Panc1 (cell line): Measurements from ENCODE around the gene KRTAP10-4.

Experiments used
- TF ChIP-seq, protein P1 (sequence below): fragments of 450-650 bp; IDR thresholded peaks from 2 replicates; pipeline ENCODE4 v1.5.1; 2017; ENCODE audit warnings: mild to moderate bottlenecking
- TF ChIP-seq, protein P2 (sequence below), 2 experiments: IDR thresholded peaks; 2 replicates each; pipeline ENCODE4 v1.6.1; 2011 to 2012; ENCODE audit warnings: low read depth in 2 of 2, control low read depth in 1 of 2, low read length in 1 of 2, mild to moderate bottlenecking in 1 of 2, moderate library complexity in 1 of 2; ENCODE audit not compliant: insufficient read depth in 1 of 2

DNA sequence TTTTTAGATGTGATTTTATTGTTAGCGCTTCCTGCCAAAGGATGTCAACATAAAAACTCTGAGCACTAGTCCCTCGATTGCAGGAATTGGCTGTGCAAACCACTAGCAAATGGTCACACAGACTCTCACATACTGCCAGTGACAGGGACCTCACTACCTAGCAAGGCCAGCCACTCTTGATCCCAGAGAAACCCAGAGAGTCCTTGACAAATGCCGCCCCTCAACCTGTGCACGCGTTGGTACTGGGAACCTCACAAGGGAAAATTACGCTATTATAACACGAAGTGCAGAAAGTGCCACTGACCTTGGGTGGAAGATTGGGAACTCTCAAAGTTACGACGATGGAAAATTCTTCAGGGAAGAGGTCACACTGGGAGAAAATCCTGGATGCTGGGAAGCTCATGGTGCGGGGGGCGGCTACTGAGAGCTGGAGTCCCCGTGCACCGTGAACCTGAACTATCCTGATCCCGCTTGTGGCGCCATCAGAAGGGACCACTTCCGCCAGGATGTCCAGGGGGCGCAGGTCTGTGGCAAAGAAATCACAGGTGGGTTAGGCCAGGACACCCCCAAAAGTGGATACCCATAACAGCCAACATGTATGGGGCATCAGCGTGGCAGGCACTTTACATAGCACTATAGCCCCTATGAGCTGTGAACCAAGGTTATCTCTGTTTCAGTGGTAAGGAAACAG lies 5.9 kb upstream of the KRTAP10-4 start:
- TF ChIP-seq, protein P1, sequence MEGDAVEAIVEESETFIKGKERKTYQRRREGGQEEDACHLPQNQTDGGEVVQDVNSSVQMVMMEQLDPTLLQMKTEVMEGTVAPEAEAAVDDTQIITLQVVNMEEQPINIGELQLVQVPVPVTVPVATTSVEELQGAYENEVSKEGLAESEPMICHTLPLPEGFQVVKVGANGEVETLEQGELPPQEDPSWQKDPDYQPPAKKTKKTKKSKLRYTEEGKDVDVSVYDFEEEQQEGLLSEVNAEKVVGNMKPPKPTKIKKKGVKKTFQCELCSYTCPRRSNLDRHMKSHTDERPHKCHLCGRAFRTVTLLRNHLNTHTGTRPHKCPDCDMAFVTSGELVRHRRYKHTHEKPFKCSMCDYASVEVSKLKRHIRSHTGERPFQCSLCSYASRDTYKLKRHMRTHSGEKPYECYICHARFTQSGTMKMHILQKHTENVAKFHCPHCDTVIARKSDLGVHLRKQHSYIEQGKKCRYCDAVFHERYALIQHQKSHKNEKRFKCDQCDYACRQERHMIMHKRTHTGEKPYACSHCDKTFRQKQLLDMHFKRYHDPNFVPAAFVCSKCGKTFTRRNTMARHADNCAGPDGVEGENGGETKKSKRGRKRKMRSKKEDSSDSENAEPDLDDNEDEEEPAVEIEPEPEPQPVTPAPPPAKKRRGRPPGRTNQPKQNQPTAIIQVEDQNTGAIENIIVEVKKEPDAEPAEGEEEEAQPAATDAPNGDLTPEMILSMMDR: no peak
- TF ChIP-seq, protein P2, sequence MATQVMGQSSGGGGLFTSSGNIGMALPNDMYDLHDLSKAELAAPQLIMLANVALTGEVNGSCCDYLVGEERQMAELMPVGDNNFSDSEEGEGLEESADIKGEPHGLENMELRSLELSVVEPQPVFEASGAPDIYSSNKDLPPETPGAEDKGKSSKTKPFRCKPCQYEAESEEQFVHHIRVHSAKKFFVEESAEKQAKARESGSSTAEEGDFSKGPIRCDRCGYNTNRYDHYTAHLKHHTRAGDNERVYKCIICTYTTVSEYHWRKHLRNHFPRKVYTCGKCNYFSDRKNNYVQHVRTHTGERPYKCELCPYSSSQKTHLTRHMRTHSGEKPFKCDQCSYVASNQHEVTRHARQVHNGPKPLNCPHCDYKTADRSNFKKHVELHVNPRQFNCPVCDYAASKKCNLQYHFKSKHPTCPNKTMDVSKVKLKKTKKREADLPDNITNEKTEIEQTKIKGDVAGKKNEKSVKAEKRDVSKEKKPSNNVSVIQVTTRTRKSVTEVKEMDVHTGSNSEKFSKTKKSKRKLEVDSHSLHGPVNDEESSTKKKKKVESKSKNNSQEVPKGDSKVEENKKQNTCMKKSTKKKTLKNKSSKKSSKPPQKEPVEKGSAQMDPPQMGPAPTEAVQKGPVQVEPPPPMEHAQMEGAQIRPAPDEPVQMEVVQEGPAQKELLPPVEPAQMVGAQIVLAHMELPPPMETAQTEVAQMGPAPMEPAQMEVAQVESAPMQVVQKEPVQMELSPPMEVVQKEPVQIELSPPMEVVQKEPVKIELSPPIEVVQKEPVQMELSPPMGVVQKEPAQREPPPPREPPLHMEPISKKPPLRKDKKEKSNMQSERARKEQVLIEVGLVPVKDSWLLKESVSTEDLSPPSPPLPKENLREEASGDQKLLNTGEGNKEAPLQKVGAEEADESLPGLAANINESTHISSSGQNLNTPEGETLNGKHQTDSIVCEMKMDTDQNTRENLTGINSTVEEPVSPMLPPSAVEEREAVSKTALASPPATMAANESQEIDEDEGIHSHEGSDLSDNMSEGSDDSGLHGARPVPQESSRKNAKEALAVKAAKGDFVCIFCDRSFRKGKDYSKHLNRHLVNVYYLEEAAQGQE (IDR thresholded peaks at IDR 0.05; ENCODE audit: insufficient read depth in 1 of 2, low read depth in 2 of 2, low read length in 1 of 2): no peak
